Measurements from ENCODE around the gene RNASEH2A. TPM values are rescaled to one million over a fixed set of nuclear protein-coding genes. Genes with fewer than 3 reads are reported as not detected.

Gene RNASEH2A
- total and polyA plus RNA-seq, 2 of the 13 experiments (the other 11 are each of a cell fraction or from before 2014, with no cell fraction given): 25.1 to 35.8 TPM

GRCh38 chr19:12792853-12793289 is 13.5 kb upstream of the RNASEH2A start (continued):
- TF ChIP-seq HMG20A (CRISPR knock-in tag; IDR thresholded peaks at IDR 0.05; ENCODE audit: borderline replicate concordance) (0 out of 2 replicates have a peak, but pooled peaks have one; percentile 5), ZNF354B (CRISPR knock-in tag; IDR thresholded peaks at IDR 0.05) (0 out of 2 replicates have a peak, but pooled peaks have one; percentile 12), ZNF709 (CRISPR knock-in tag; IDR thresholded peaks at IDR 0.05) (no peak), FOXA1 (IDR thresholded peaks at IDR 0.05) (no peak), FOXA1 (CRISPR knock-in tag; IDR thresholded peaks at IDR 0.05) (no peak), ZNF441 (CRISPR knock-in tag; IDR thresholded peaks at IDR 0.05; ENCODE audit: borderline replicate concordance) (0 out of 2 replicates have a peak, but pooled peaks have one; percentile 8), FOXP4 (CRISPR knock-in tag; IDR thresholded peaks at IDR 0.05) (no peak), SP2 (CRISPR knock-in tag; IDR thresholded peaks at IDR 0.05) (no peak; the same call in 1 of the 2 replicates), KDM6A (CRISPR knock-in tag; IDR thresholded peaks at IDR 0.05; ENCODE audit: low read depth) (no peak), KDM5B (CRISPR knock-in tag; IDR thresholded peaks at IDR 0.05; ENCODE audit: borderline replicate concordance) (peak; percentile 5; the same call in 1 of the 2 replicates), SAFB2 (CRISPR knock-in tag; IDR thresholded peaks at IDR 0.05; ENCODE audit: borderline replicate concordance, low read depth) (peak; percentile 10; the same call in 1 of the 2 replicates), PTBP1 (IDR thresholded peaks at IDR 0.05; ENCODE audit: low read depth, low read length, poor library complexity, severe bottlenecking) (no peak), CSRNP2 (CRISPR knock-in tag; conservative IDR thresholded peaks at IDR 0.05; ENCODE audit: low read depth) (no peak), BRF2 (CRISPR knock-in tag; IDR thresholded peaks at IDR 0.05) (no peak)
